GM23338 (cell line): ENCODE measurements around the gene POLE. TPM values are rescaled to one million over a fixed set of nuclear protein-coding genes. Genes with fewer than 3 reads are reported as not detected.
A peak's percentile ranks its signal among the peaks of the same experiment; 100 is the strongest.

Experiments
- ATAC-seq: fragments of 200-7000 bp; cut with Tn5 transposase; 3 replicates; pipeline ENCODE4 v1.9.1; 2020
- DNase-seq: peaks from one replicate; pipeline ENCODE4 v3.0.0-alpha.2; 2015; ENCODE audit warnings: low spot score
- H2AFZ ChIP-seq: fragments of 200-600 bp; sonication (generic); 2 replicates; pipeline ENCODE4 v1.8.0; 2016; ENCODE audit warnings: antibody characterized with exemption, mild to moderate bottlenecking, moderate library complexity
- H3F3A ChIP-seq: fragments of 200-600 bp; sonication (generic); replicated peaks from 2 replicates; pipeline ENCODE4 v1.8.0; 2017; ENCODE audit warnings: antibody characterized with exemption, mixed run types, low read depth
- H3K27ac ChIP-seq: fragments of 200-600 bp; sonication (generic); 2 replicates; pipeline ENCODE4 v1.6.1; 2016; ENCODE audit warnings: low read depth
- H3K27me3 ChIP-seq: fragments of 200-600 bp; sonication (generic); 2 replicates; pipeline ENCODE4 v1.8.0; 2016; ENCODE audit warnings: mild to moderate bottlenecking, mixed run types, moderate library complexity; ENCODE audit not compliant: insufficient read depth
- H3K36me3 ChIP-seq: fragments of 200-600 bp; sonication (generic); 2 replicates; pipeline ENCODE4 v1.8.0; 2016; ENCODE audit warnings: mild to moderate bottlenecking; ENCODE audit not compliant: insufficient read depth
- H3K4me1 ChIP-seq: fragments of 200-600 bp; sonication (generic); 2 replicates; pipeline ENCODE4 v1.8.0; 2016; ENCODE audit warnings: mild to moderate bottlenecking, moderate library complexity; ENCODE audit not compliant: insufficient read depth
- H3K4me2 ChIP-seq: fragments of 200-600 bp; sonication (generic); 2 replicates; pipeline ENCODE4 v1.7.1; 2017; ENCODE audit warnings: mixed run types
- H3K4me3 ChIP-seq: fragments of 200-600 bp; sonication (generic); 2 replicates; pipeline ENCODE4 v1.6.1; 2016; ENCODE audit warnings: mixed run types
- H3K79me2 ChIP-seq: fragments of 200-600 bp; sonication (generic); replicated peaks from 2 replicates; pipeline ENCODE4 v1.8.0; 2017; ENCODE audit warnings: mild to moderate bottlenecking; ENCODE audit not compliant: insufficient read depth
- H3K9me2 ChIP-seq: fragments of 200-600 bp; sonication (generic); 2 replicates; pipeline ENCODE4 v1.8.0; 2017; ENCODE audit not compliant: insufficient read depth
- H4K20me1 ChIP-seq: fragments of 200-600 bp; sonication (generic); replicated peaks from 2 replicates; pipeline ENCODE4 v1.8.0; 2017; ENCODE audit warnings: mild to moderate bottlenecking; ENCODE audit not compliant: insufficient read depth
- H3K27ac Mint-ChIP-seq: 2 replicates; pipeline ENCODE4 v1.8.0; 2020; ENCODE audit warnings: inconsistent platforms, mild to moderate bottlenecking, moderate library complexity, mixed read lengths
- H3K27me3 Mint-ChIP-seq: 3 replicates; pipeline ENCODE4 v1.8.0; 2022; ENCODE audit warnings: low read depth, mild to moderate bottlenecking, moderate library complexity, mixed read lengths, inconsistent platforms; ENCODE audit not compliant: insufficient read depth, poor library complexity
- H3K36me3 Mint-ChIP-seq: 3 replicates; pipeline ENCODE4 v1.8.0; 2021; ENCODE audit warnings: low read depth, mild to moderate bottlenecking, inconsistent platforms, moderate library complexity, mixed read lengths
- H3K4me1 Mint-ChIP-seq: 3 replicates; pipeline ENCODE4 v1.8.0; 2020; ENCODE audit warnings: mild to moderate bottlenecking, inconsistent platforms, mixed read lengths
- H3K4me3 Mint-ChIP-seq: 3 replicates; pipeline ENCODE4 v1.8.0; 2021; ENCODE audit warnings: moderate library complexity, mild to moderate bottlenecking, inconsistent platforms, mixed read lengths
- H3K9me3 Mint-ChIP-seq: 3 replicates; pipeline ENCODE4 v1.8.0; 2020; ENCODE audit warnings: moderate library complexity, mild to moderate bottlenecking, inconsistent platforms, mixed read lengths
- CREB1 ChIP-seq: fragments of 250-450 bp; sonication (Bioruptor Pico); IDR thresholded peaks from 2 replicates; pipeline ENCODE4 v1.5.0; 2020; ENCODE audit warnings: low read depth, mild to moderate bottlenecking, moderate library complexity
- EZH2 ChIP-seq: fragments of 200-600 bp; sonication (generic); IDR thresholded peaks from one replicate; pipeline ENCODE4 v1.8.0; 2017; ENCODE audit warnings: antibody characterized with exemption, mild to moderate bottlenecking, low read depth; ENCODE audit not compliant: unreplicated experiment
- EZH2phosphoT487 ChIP-seq: fragments of 200-600 bp; sonication (generic); IDR thresholded peaks from one replicate; pipeline ENCODE4 v1.8.1; 2018; ENCODE audit warnings: antibody characterized with exemption; ENCODE audit not compliant: unreplicated experiment
- JUNB ChIP-seq: IDR thresholded peaks from one replicate; pipeline ENCODE4 v1.6.1; 2016; ENCODE audit warnings: antibody characterized with exemption; ENCODE audit not compliant: unreplicated experiment
- NANOG ChIP-seq: IDR thresholded peaks from 2 replicates; pipeline ENCODE4 v1.6.1; 2016; ENCODE audit warnings: antibody characterized with exemption, borderline replicate concordance
- POLR2AphosphoS5 ChIP-seq: IDR thresholded peaks from 2 replicates; pipeline ENCODE4 v1.6.1; 2016; ENCODE audit warnings: antibody characterized with exemption, low read depth
- STAT1 ChIP-seq: IDR thresholded peaks from one replicate; pipeline ENCODE4 v1.6.1; 2016; ENCODE audit warnings: antibody characterized with exemption; ENCODE audit not compliant: unreplicated experiment
- ZNF114 ChIP-seq: fragments of 250-450 bp; sonication (Bioruptor Pico); IDR thresholded peaks from 2 replicates; pipeline ENCODE4 v1.5.0; 2020; ENCODE audit warnings: mild to moderate bottlenecking, moderate library complexity
- ZNF331 ChIP-seq: fragments of 250-450 bp; sonication (Bioruptor Pico); IDR thresholded peaks from 2 replicates; pipeline ENCODE4 v1.5.0; 2020; ENCODE audit warnings: low read depth, mild to moderate bottlenecking, moderate library complexity
- polyA plus RNA-seq: library from polyadenylated mRNA; unstranded; fragments of >200 nt; fragmentation: Nextera tagmentation; extraction: Ambion mirVana; gene quantifications from 2 replicates; pipeline ENCODE4 v1.2.1, GENCODE V29; 2016
- total RNA-seq: library from RNA; depleted of rRNA; stranded (reverse); fragments of >200 nt; shearing (Covaris generic); gene quantifications from 2 replicates; pipeline ENCODE4 v1.2.3, GENCODE V29; 2014
- TF ChIP-seq, protein P1 (sequence below): IDR thresholded peaks from one replicate; pipeline ENCODE4 v1.6.1; 2018; ENCODE audit warnings: antibody characterized with exemption; ENCODE audit not compliant: unreplicated experiment
- TF ChIP-seq, protein P2 (sequence below): IDR thresholded peaks from 2 replicates; pipeline ENCODE4 v1.6.1; 2016; ENCODE audit warnings: antibody characterized with exemption
- TF ChIP-seq, protein P3 (sequence below), 2 experiments: fragments of 200-600 bp in 1 of 2; sonication (generic) in 1 of 2; conservative IDR thresholded peaks; 2 replicates each; pipeline versions ENCODE4 v1.5.1 to v1.6.1; 2016 to 2017; ENCODE audit warnings: antibody characterized with exemption in 2 of 2, low read depth in 2 of 2, mild to moderate bottlenecking in 2 of 2, moderate library complexity in 1 of 2
- TF ChIP-seq, protein P4 (sequence below): fragments of 250-450 bp; sonication (Bioruptor Pico); IDR thresholded peaks from 2 replicates; pipeline ENCODE4 v1.5.0; 2020; ENCODE audit warnings: mild to moderate bottlenecking, moderate library complexity

Gene POLE
- total and polyA plus RNA-seq, 2 experiments from 2014 or later: 33.6 to 125 TPM

DNA sequence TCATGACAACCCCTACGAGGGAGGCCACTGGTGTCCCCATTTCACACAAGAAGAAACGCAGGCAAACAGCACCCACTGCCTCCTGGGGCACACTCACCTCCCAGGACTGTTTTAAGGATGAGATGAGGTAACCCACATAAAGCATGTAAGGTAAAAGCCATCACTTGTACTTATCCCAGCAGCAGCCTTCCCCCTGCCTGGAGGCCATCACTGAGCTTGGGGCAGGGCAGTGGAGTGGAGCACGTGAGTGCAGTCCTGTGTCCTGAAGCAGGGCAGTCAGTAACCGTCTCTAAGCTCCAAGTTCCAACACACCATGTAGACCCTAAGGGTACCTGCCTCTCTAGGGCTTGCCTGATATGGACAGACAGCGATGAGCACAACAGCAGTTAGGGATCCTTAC lies 1.7 kb downstream of the POLE start:
- ATAC-seq: no peak

More for the DNA sequence above, 1.7 kb downstream of the POLE start:
- no peak for DNase-seq
- peaks cover 11% of the 10 kb centered on the region for H3K27me3 Mint-ChIP-seq
- H3K4me3 ChIP-seq: peak overlapping the region; percentile 69; the same call in 1 of the 2 replicates
- no peak overlapping the region for H2AFZ ChIP-seq
- peaks cover 3% of the 10 kb centered on the region; the same call in 1 of the 2 replicates for H3K4me1 ChIP-seq
- peak overlapping the region; percentile 72 for H3K4me3 Mint-ChIP-seq
- no peak overlapping the region for H3K27ac Mint-ChIP-seq
- H3K36me3 Mint-ChIP-seq: peaks cover 26% of the 10 kb centered on the region
- TF ChIP-seq CREB1 (CRISPR knock-in tag): no peak
- TF ChIP-seq STAT1: no peak
- TF ChIP-seq, protein P1, sequence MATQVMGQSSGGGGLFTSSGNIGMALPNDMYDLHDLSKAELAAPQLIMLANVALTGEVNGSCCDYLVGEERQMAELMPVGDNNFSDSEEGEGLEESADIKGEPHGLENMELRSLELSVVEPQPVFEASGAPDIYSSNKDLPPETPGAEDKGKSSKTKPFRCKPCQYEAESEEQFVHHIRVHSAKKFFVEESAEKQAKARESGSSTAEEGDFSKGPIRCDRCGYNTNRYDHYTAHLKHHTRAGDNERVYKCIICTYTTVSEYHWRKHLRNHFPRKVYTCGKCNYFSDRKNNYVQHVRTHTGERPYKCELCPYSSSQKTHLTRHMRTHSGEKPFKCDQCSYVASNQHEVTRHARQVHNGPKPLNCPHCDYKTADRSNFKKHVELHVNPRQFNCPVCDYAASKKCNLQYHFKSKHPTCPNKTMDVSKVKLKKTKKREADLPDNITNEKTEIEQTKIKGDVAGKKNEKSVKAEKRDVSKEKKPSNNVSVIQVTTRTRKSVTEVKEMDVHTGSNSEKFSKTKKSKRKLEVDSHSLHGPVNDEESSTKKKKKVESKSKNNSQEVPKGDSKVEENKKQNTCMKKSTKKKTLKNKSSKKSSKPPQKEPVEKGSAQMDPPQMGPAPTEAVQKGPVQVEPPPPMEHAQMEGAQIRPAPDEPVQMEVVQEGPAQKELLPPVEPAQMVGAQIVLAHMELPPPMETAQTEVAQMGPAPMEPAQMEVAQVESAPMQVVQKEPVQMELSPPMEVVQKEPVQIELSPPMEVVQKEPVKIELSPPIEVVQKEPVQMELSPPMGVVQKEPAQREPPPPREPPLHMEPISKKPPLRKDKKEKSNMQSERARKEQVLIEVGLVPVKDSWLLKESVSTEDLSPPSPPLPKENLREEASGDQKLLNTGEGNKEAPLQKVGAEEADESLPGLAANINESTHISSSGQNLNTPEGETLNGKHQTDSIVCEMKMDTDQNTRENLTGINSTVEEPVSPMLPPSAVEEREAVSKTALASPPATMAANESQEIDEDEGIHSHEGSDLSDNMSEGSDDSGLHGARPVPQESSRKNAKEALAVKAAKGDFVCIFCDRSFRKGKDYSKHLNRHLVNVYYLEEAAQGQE: no peak
- no peak for TF ChIP-seq ZNF331
- TF ChIP-seq, protein P2, sequence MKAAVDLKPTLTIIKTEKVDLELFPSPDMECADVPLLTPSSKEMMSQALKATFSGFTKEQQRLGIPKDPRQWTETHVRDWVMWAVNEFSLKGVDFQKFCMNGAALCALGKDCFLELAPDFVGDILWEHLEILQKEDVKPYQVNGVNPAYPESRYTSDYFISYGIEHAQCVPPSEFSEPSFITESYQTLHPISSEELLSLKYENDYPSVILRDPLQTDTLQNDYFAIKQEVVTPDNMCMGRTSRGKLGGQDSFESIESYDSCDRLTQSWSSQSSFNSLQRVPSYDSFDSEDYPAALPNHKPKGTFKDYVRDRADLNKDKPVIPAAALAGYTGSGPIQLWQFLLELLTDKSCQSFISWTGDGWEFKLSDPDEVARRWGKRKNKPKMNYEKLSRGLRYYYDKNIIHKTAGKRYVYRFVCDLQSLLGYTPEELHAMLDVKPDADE: no peak
- TF ChIP-seq, protein P3, sequence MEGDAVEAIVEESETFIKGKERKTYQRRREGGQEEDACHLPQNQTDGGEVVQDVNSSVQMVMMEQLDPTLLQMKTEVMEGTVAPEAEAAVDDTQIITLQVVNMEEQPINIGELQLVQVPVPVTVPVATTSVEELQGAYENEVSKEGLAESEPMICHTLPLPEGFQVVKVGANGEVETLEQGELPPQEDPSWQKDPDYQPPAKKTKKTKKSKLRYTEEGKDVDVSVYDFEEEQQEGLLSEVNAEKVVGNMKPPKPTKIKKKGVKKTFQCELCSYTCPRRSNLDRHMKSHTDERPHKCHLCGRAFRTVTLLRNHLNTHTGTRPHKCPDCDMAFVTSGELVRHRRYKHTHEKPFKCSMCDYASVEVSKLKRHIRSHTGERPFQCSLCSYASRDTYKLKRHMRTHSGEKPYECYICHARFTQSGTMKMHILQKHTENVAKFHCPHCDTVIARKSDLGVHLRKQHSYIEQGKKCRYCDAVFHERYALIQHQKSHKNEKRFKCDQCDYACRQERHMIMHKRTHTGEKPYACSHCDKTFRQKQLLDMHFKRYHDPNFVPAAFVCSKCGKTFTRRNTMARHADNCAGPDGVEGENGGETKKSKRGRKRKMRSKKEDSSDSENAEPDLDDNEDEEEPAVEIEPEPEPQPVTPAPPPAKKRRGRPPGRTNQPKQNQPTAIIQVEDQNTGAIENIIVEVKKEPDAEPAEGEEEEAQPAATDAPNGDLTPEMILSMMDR (conservative IDR thresholded peaks at IDR 0.05; ENCODE audit: low read depth in 2 of 2): no peak
- TF ChIP-seq EZH2phosphoT487: no peak
- TF ChIP-seq ZNF114 (CRISPR knock-in tag): no peak
- TF ChIP-seq, protein P4, sequence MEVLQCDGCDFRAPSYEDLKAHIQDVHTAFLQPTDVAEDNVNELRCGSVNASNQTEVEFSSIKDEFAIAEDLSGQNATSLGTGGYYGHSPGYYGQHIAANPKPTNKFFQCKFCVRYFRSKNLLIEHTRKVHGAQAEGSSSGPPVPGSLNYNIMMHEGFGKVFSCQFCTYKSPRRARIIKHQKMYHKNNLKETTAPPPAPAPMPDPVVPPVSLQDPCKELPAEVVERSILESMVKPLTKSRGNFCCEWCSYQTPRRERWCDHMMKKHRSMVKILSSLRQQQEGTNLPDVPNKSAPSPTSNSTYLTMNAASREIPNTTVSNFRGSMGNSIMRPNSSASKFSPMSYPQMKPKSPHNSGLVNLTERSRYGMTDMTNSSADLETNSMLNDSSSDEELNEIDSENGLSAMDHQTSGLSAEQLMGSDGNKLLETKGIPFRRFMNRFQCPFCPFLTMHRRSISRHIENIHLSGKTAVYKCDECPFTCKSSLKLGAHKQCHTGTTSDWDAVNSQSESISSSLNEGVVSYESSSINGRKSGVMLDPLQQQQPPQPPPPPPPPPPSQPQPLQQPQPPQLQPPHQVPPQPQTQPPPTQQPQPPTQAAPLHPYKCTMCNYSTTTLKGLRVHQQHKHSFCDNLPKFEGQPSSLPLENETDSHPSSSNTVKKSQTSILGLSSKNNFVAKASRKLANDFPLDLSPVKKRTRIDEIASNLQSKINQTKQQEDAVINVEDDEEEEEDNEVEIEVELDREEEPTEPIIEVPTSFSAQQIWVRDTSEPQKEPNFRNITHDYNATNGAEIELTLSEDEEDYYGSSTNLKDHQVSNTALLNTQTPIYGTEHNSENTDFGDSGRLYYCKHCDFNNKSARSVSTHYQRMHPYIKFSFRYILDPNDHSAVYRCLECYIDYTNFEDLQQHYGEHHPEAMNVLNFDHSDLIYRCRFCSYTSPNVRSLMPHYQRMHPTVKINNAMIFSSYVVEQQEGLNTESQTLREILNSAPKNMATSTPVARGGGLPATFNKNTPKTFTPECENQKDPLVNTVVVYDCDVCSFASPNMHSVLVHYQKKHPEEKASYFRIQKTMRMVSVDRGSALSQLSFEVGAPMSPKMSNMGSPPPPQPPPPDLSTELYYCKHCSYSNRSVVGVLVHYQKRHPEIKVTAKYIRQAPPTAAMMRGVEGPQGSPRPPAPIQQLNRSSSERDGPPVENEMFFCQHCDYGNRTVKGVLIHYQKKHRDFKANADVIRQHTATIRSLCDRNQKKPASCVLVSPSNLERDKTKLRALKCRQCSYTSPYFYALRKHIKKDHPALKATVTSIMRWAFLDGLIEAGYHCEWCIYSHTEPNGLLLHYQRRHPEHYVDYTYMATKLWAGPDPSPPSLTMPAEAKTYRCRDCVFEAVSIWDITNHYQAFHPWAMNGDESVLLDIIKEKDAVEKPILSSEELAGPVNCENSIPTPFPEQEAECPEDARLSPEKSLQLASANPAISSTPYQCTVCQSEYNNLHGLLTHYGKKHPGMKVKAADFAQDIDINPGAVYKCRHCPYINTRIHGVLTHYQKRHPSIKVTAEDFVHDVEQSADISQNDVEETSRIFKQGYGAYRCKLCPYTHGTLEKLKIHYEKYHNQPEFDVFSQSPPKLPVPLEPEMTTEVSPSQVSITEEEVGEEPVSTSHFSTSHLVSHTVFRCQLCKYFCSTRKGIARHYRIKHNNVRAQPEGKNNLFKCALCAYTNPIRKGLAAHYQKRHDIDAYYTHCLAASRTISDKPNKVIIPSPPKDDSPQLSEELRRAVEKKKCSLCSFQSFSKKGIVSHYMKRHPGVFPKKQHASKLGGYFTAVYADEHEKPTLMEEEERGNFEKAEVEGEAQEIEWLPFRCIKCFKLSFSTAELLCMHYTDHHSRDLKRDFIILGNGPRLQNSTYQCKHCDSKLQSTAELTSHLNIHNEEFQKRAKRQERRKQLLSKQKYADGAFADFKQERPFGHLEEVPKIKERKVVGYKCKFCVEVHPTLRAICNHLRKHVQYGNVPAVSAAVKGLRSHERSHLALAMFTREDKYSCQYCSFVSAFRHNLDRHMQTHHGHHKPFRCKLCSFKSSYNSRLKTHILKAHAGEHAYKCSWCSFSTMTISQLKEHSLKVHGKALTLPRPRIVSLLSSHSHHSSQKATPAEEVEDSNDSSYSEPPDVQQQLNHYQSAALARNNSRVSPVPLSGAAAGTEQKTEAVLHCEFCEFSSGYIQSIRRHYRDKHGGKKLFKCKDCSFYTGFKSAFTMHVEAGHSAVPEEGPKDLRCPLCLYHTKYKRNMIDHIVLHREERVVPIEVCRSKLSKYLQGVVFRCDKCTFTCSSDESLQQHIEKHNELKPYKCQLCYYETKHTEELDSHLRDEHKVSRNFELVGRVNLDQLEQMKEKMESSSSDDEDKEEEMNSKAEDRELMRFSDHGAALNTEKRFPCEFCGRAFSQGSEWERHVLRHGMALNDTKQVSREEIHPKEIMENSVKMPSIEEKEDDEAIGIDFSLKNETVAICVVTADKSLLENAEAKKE (CRISPR knock-in tag): no peak
- no peak for TF ChIP-seq NANOG
- TF ChIP-seq EZH2: no peak
- TF ChIP-seq JUNB: no peak
- no peak for TF ChIP-seq POLR2AphosphoS5
- peaks cover 48% of the 10 kb centered on the region for H4K20me1 ChIP-seq
- no peaks in the 10 kb centered on the region for H3K9me3 Mint-ChIP-seq
- no peaks in the 10 kb centered on the region for H3K36me3 ChIP-seq
- peaks cover 55% of the 10 kb centered on the region for H3K79me2 ChIP-seq
- H3K4me2 ChIP-seq: peak overlapping the region; percentile 76; the same call in 1 of the 2 replicates
- no peaks in the 10 kb centered on the region for H3K9me2 ChIP-seq
- H3K27ac ChIP-seq: no peak overlapping the region
- H3K4me1 Mint-ChIP-seq: peaks cover 21% of the 10 kb centered on the region
- H3K27me3 ChIP-seq: peaks cover 15% of the 10 kb centered on the region
- 0 out of 2 replicates have a peak, but pooled peaks cover 3% of the 10 kb centered on the region for H3F3A ChIP-seq
